IMR-90 (cell line): ENCODE data around the gene BTN3A1. TPM values are rescaled to one million over a fixed set of nuclear protein-coding genes. Genes with fewer than 3 reads are reported as not detected.

Experiments
- ATAC-seq: fragments of 200-7000 bp; cut with Tn5 transposase; 2 replicates; pipeline ENCODE4 v1.9.1; 2020; ENCODE audit warnings: low read depth, mild to moderate bottlenecking, moderate library complexity
- BruUV-seq: library from RNA; stranded (reverse); fragments of 400-500 nt; replicated peaks from 2 replicates; lab custom pipeline; 2021; lab: Mats Ljungman, UMichigan
- CTCF ChIA-PET: fragments of 300-600 bp; formaldehyde crosslinking; extraction: SDS; loops from one replicate; lab custom pipeline; 2021; ENCODE audit warnings: antibody characterized with exemption; lab: Yijun Ruan, JAX
- POLR2A ChIA-PET: fragments of 300-600 bp; sonication (Branson Sonifier 250); formaldehyde crosslinking; loops from one replicate; lab custom pipeline; 2022; ENCODE audit warnings: antibody characterized with exemption; ENCODE audit not compliant: unreplicated experiment; lab: Charles Lee
- DNase-seq: peaks from one replicate; pipeline ENCODE4 v3.0.0; 2013
- H2AFZ ChIP-seq: replicated peaks from 2 replicates; pipeline ENCODE3; 2013; ENCODE audit warnings: low read length, mild to moderate bottlenecking; ENCODE audit not compliant: poor library complexity
- H2AK5ac ChIP-seq: 2 replicates; pipeline ENCODE4 v1.6.1; 2013; ENCODE audit warnings: low read depth, low read length, inconsistent platforms
- H2AK9ac ChIP-seq: replicated peaks from 2 replicates; pipeline ENCODE3; 2013; ENCODE audit warnings: mild to moderate bottlenecking, low read depth, low read length, moderate library complexity; ENCODE audit not compliant: poor library complexity
- H2BK120ac ChIP-seq: 2 replicates; pipeline ENCODE4 v1.6.1; 2013; ENCODE audit warnings: low read depth, low read length, inconsistent platforms
- H2BK15ac ChIP-seq: 3 replicates; pipeline ENCODE4 v1.6.1; 2013; ENCODE audit warnings: low read depth, low read length, inconsistent platforms
- H2BK20ac ChIP-seq: 2 replicates; pipeline ENCODE4 v1.6.1; 2013; ENCODE audit warnings: low read depth, mild to moderate bottlenecking, inconsistent platforms, low read length, moderate library complexity
- H2BK5ac ChIP-seq: 2 replicates; pipeline ENCODE4 v1.6.1; 2013; ENCODE audit warnings: mild to moderate bottlenecking, low read depth, low read length, inconsistent platforms; ENCODE audit not compliant: poor library complexity, severe bottlenecking
- H3K14ac ChIP-seq: replicated peaks from 2 replicates; pipeline ENCODE4 v1.6.1; 2013; ENCODE audit warnings: low read depth, low read length, inconsistent platforms
- H3K18ac ChIP-seq: 2 replicates; pipeline ENCODE4 v1.6.1; 2013; ENCODE audit warnings: low read depth, low read length, control low read depth
- H3K23ac ChIP-seq: 2 replicates; pipeline ENCODE4 v1.6.1; 2013; ENCODE audit warnings: low read depth, low read length, inconsistent platforms
- H3K27ac ChIP-seq: 2 replicates; pipeline ENCODE4 v1.5.1; 2013; ENCODE audit warnings: mild to moderate bottlenecking, control low read depth, low read length; ENCODE audit not compliant: insufficient read depth
- H3K27me3 ChIP-seq: 2 replicates; pipeline ENCODE4 v1.6.1; 2013; ENCODE audit warnings: low read length; ENCODE audit not compliant: control insufficient read depth, insufficient read depth
- H3K36me3 ChIP-seq: 2 replicates; pipeline ENCODE4 v1.6.1; 2013; ENCODE audit warnings: low read length, mixed read lengths; ENCODE audit not compliant: control insufficient read depth, insufficient read depth
- H3K4ac ChIP-seq: 2 replicates; pipeline ENCODE4 v1.6.1; 2013; ENCODE audit warnings: low read depth, low read length, inconsistent platforms
- H3K4me1 ChIP-seq: 2 replicates; pipeline ENCODE4 v1.6.1; 2013; ENCODE audit warnings: low read length, mixed read lengths; ENCODE audit not compliant: control insufficient read depth, insufficient read depth
- H3K4me2 ChIP-seq: 2 replicates; pipeline ENCODE4 v1.6.1; 2013; ENCODE audit warnings: low read depth, mild to moderate bottlenecking, control low read depth, low read length, moderate library complexity
- H3K4me3 ChIP-seq: 2 replicates; pipeline ENCODE4 v1.5.1; 2013; ENCODE audit warnings: low read depth, mild to moderate bottlenecking, control low read depth, low read length, moderate library complexity; ENCODE audit not compliant: insufficient read depth
- H3K56ac ChIP-seq: 2 replicates; pipeline ENCODE4 v1.6.1; 2013; ENCODE audit warnings: low read length, inconsistent platforms; ENCODE audit not compliant: insufficient read depth; ENCODE audit errors: extremely low read depth
- H3K79me1 ChIP-seq, 2 experiments: 2 replicates each; pipeline ENCODE4 v1.6.1; 2013; ENCODE audit warnings: low read length in 2 of 2, inconsistent platforms in 1 of 2, low read depth in 1 of 2
- H3K9ac ChIP-seq: 2 replicates; pipeline ENCODE4 v1.6.1; 2013; ENCODE audit warnings: low read depth, low read length, control low read depth
- H3K9me1 ChIP-seq: 2 replicates; pipeline ENCODE4 v1.6.1; 2013; ENCODE audit warnings: low read length, inconsistent platforms; ENCODE audit not compliant: insufficient read depth
- H3K9me3 ChIP-seq: 2 replicates; pipeline ENCODE4 v1.6.1; 2013; ENCODE audit warnings: low read length; ENCODE audit not compliant: control insufficient read depth, insufficient read depth
- H4K20me1 ChIP-seq: 2 replicates; pipeline ENCODE4 v1.6.1; 2013; ENCODE audit warnings: low read length, inconsistent platforms; ENCODE audit not compliant: insufficient read depth
- H4K5ac ChIP-seq: 2 replicates; pipeline ENCODE4 v1.6.1; 2013; ENCODE audit warnings: mild to moderate bottlenecking, low read depth, low read length, control low read depth
- H4K8ac ChIP-seq, 2 experiments: 2 replicates each; pipeline ENCODE4 v1.6.1; 2013; ENCODE audit warnings: low read depth in 2 of 2, low read length in 2 of 2, control low read depth in 1 of 2, inconsistent platforms in 1 of 2
- H4K91ac ChIP-seq: 2 replicates; pipeline ENCODE4 v1.6.1; 2013; ENCODE audit warnings: low read depth, low read length, inconsistent platforms; ENCODE audit not compliant: insufficient read depth
- CEBPB ChIP-seq: IDR thresholded peaks from 2 replicates; pipeline ENCODE4 v1.6.1; 2012; ENCODE audit warnings: low read depth, low read length, improper control_type of control experiment
- CHD1 ChIP-seq: IDR thresholded peaks from 2 replicates; pipeline ENCODE4 v1.6.1; 2012; ENCODE audit warnings: low read depth, low read length, improper control_type of control experiment
- ELK1 ChIP-seq: fragments of 150-350 bp; IDR thresholded peaks from 2 replicates; pipeline ENCODE4 v1.6.1; 2016; ENCODE audit warnings: low read depth, mild to moderate bottlenecking, low read length, moderate library complexity, borderline replicate concordance
- MAFK ChIP-seq: IDR thresholded peaks from 2 replicates; pipeline ENCODE4 v1.6.1; 2012; ENCODE audit warnings: low read depth, low read length, improper control_type of control experiment
- MAZ ChIP-seq: IDR thresholded peaks from 2 replicates; pipeline ENCODE4 v1.6.1; 2012; ENCODE audit warnings: low read depth, mild to moderate bottlenecking, low read length, improper control_type of control experiment, moderate library complexity, borderline replicate concordance
- MXI1 ChIP-seq: IDR thresholded peaks from 2 replicates; pipeline ENCODE4 v1.6.1; 2012; ENCODE audit warnings: low read depth, mild to moderate bottlenecking, low read length, moderate library complexity, borderline replicate concordance
- NFE2L2 ChIP-seq: fragments of 150-350 bp; IDR thresholded peaks from 2 replicates; pipeline ENCODE4 v1.6.1; 2016; ENCODE audit warnings: low read depth, mild to moderate bottlenecking, low read length
- POLR2A ChIP-seq: IDR thresholded peaks from 2 replicates; pipeline ENCODE4 v1.6.1; 2012; ENCODE audit warnings: mild to moderate bottlenecking, low read depth, low read length
- RFX5 ChIP-seq: IDR thresholded peaks from 2 replicates; pipeline ENCODE4 v1.8.0; 2012; ENCODE audit warnings: low read depth, mild to moderate bottlenecking, low read length, moderate library complexity
- SMC3 ChIP-seq: fragments of 150-350 bp; IDR thresholded peaks from 2 replicates; pipeline ENCODE4 v1.6.1; 2016; ENCODE audit warnings: low read depth, mild to moderate bottlenecking, antibody characterized with exemption, low read length, moderate library complexity
- USF2 ChIP-seq: fragments of 150-350 bp; IDR thresholded peaks from 2 replicates; pipeline ENCODE4 v1.6.1; 2017; ENCODE audit warnings: mild to moderate bottlenecking, antibody characterized with exemption, low read length, low read depth
- WGBS, 2 experiments: methylation state at CpG; one replicate each; pipeline versions ENCODE4 v1.1.5 to v1.1.7; 2013; ENCODE audit warnings: missing lambda C conversion rate in 2 of 2; ENCODE audit not compliant: insufficient read length in 1 of 2; ENCODE audit errors: extremely low coverage in 2 of 2; 5-methylcytosine and 5-hydroxymethylcytosine counted together
- dilution Hi-C: fragments of 300-500 bp; cut with HindIII; formaldehyde crosslinking; loops from one replicate; pipeline ENCODE4 v1.14.3; 2018; ENCODE audit warnings: low sequenced_read_pairs; ENCODE audit not compliant: unreplicated experiment
- in situ Hi-C: fragments of 300-500 bp; cut with MboI; formaldehyde crosslinking; loops from 3 replicates; pipeline ENCODE4 v1.14.3; 2019; ENCODE audit warnings: low sequenced_read_pairs, inconsistent platforms, mixed read lengths
- intact Hi-C: fragments of 100-400 bp; cut with micrococcal nuclease; formaldehyde crosslinking; loops from 2 replicates; pipeline ENCODE4 v1.10.0; 2022
- polyA plus RNA-seq, 3 experiments: library from polyadenylated mRNA; depleted of rRNA; stranded (reverse); fragments of >200 nt; gene quantifications; 2 replicates each; pipeline ENCODE4 v1.2.3, GENCODE V29; 2012; ENCODE audit warnings: low replicate concordance in 1 of 3
- total RNA-seq: library from RNA; depleted of rRNA; stranded (reverse); fragments of >200 nt; gene quantifications from 2 replicates; pipeline ENCODE4 v1.2.3, GENCODE V29; 2012

The BTN3A1 gene
- total and polyA plus RNA-seq, 2 of the 4 experiments (the other 2 are of a cell fraction), result 14.4 to 16.5 TPM

GRCh38 chr6:26367114-26367513 lies 35.0 kb upstream of the BTN3A1 start:
- Histone ChIP-seq H3K9ac (no peak overlapping the region), H3K23ac (0 out of 2 replicates have a peak overlapping the region, but pooled peaks have one; percentile 36), H3K27ac (no peak overlapping the region), H3K18ac (no peak overlapping the region), H2BK15ac (no peak overlapping the region), H3K4me1 (peaks cover 9% of the 10 kb centered on the region), H3K9me1 (peaks cover 4% of the 10 kb centered on the region; the same call in 1 of the 2 replicates), H3K14ac (no peak overlapping the region), H3K27me3 (no peaks in the 10 kb centered on the region), H3K56ac (no peak overlapping the region), H2BK120ac (no peak overlapping the region), H3K36me3 (no peaks in the 10 kb centered on the region), H4K91ac (no peak overlapping the region), H3K79me1 (peaks cover 0 to 8% of the 10 kb centered on the region in 2 experiments; a peak in 2 of 4 replicates), H2AK5ac (no peak overlapping the region), H3K4ac (0 out of 2 replicates have a peak overlapping the region, but pooled peaks have one; percentile 7), H2AK9ac (no peak overlapping the region), H4K8ac (no peak overlapping the region; a peak in 1 of 4 replicates), H2BK20ac (no peak overlapping the region), H3K4me2 (no peak overlapping the region), H2BK5ac (no peak overlapping the region), H3K9me3 (no peaks in the 10 kb centered on the region), H3K4me3 (no peak overlapping the region), H4K20me1 (no peaks in the 10 kb centered on the region), H2AFZ (no peak overlapping the region), H4K5ac (no peak overlapping the region)
- in situ Hi-C loops (no loop called here), intact Hi-C loops (no loop called here), dilution Hi-C loops (no loop called here)
- no peak for TF ChIP-seq MXI1
- no peak for TF ChIP-seq ELK1
- no peak for TF ChIP-seq RFX5
- TF ChIP-seq CHD1, result no peak
- TF ChIP-seq CEBPB, result no peak
- no peak for TF ChIP-seq SMC3
- TF ChIP-seq MAFK, result no peak
- no peak for TF ChIP-seq NFE2L2
- no peak for TF ChIP-seq MAZ
- TF ChIP-seq USF2, result no peak
- no peak for TF ChIP-seq POLR2A
- WGBS, 2 experiments, result no CpG with 5 or more reads among the region's 3 CpGs
- DNase-seq (no peak), ATAC-seq (no peak)
- CTCF ChIA-PET, result interaction anchor here (1.5 kb wide), 1 partner anchor 25 kb away, joined by 4 read pairs; no protein-coding TSS in a partner anchor
- POLR2A ChIA-PET, result no interaction called here
- BruUV-seq, result no TSS peak
